Measurements from ENCODE around the gene PDE6A. TPM values are rescaled to one million over a fixed set of nuclear protein-coding genes. Genes with fewer than 3 reads are reported as not detected.

The PDE6A gene
- total RNA-seq, 1 experiment from 2014 or later: 0.50 TPM

DNA sequence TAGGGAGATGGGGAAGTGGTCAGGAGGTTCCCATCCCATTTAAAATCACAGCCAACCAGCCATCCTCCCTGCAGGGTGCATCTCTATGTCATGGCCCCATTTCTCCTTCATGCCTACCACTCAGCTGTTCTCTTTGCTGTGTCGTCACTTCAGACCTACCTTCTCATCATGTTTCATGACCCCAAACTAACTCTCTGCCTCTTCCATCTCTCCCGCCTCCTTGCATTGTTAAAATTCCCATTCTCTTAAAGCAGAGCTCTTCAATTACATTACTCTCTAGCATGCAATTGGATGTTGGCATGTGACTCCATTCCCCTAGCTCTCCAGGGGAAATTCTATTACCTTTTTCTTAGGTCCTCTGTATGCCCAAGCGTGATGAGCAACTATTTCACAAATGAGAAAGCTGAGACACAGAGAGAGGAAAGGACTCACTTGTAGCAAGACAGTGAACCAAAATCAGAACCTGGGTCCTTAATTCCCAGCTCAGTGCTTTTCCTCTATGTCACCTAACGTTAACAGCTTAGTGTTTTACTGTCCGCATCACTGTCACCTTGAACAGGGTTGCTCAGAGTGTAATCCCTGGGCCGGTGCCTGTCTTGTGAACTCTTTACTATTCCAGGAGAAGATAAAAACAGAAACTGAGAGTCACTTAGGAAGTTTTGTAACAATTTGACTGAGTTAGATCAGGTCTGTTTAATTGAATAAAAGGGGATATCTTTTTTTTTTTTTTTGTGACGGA, 28.1 kb downstream of the PDE6A start:
- peak overlapping the region; percentile 67 for H3K4me2 ChIP-seq
- CTCF ChIA-PET: no interaction called here
- intact Hi-C loops (cut with micrococcal nuclease; ENCODE audit: unreplicated experiment): loop anchor here (5.0 kb wide), 1 partner anchor 556 kb away; no protein-coding TSS in a partner anchor

DNA sequence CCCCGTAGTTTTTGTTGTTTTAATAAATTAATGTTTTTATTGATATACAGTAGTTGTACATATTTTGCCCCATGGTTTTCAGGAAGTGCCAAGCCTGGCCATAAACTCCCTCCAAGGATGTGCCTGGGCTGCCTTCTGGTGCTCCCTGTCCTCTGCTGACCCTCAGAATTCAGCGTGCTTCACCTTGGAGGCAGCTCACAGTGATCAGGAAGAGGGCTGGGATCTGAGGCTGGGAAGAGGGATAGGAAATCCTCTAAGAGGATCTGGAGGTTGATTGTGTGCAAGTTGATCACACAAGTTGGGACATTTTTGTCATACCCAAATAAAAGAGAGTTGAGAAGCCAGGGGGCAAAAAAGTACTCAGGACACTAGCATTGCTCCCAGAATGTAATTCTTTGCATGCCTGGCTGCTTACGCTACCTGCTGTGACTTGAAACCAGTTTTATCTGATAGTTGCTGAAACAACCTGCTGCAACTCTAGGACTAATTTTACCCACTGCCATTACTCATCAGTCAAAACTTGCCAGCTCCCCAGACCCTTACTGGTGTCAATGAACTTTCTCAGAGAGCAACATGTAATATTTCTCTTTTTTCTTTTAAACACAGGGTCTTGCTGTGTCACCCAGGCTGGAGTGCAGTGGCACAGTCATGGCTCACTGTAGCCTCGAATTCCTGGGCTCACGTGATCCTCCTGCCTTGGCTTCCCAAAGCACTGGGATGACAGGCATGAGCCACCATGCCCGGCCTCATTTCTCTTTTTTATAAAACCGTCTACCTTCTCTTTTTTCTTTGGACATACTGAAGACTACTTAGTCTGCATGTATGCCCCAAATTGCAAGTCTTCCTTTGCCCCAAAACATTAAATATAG, 29.0 kb downstream of the PDE6A start:
- intact Hi-C loops (cut with micrococcal nuclease; ENCODE audit: unreplicated experiment): loop anchor here (1.0 to 5.0 kb wide), 4 partner anchors 24 to 557 kb away; partner anchors contain the start of gene SLC26A2
- Histone ChIP-seq H3K27me3 (ENCODE audit: insufficient read depth, low read depth) (no peaks in the 10 kb centered on the region), H3K79me2 (ENCODE audit: low read depth) (no peaks in the 10 kb centered on the region), H3K4me3 (no peak overlapping the region), H2AFZ (no peak overlapping the region), H3K9me2 (ENCODE audit: insufficient read depth) (no peaks in the 10 kb centered on the region), H3K27ac (peak overlapping the region; percentile 91), H3K4me2 (peak overlapping the region; percentile 67), H3K9me3 (ENCODE audit: insufficient read depth, low read depth) (no peaks in the 10 kb centered on the region), H3K36me3 (ENCODE audit: low read depth) (no peaks in the 10 kb centered on the region), H3F3A (ENCODE audit: insufficient read depth, low read depth) (peaks cover 26% of the 10 kb centered on the region), H4K20me1 (ENCODE audit: insufficient read depth) (no peaks in the 10 kb centered on the region), H3K4me1 (replicated peaks; ENCODE audit: insufficient read depth) (peaks cover 52% of the 10 kb centered on the region)
- BruUV-seq (replicated peaks): no TSS peak
- no peak for TF ChIP-seq EZH2 (IDR thresholded peaks at IDR 0.05; ENCODE audit: low read depth)
- TF ChIP-seq, protein P1, sequence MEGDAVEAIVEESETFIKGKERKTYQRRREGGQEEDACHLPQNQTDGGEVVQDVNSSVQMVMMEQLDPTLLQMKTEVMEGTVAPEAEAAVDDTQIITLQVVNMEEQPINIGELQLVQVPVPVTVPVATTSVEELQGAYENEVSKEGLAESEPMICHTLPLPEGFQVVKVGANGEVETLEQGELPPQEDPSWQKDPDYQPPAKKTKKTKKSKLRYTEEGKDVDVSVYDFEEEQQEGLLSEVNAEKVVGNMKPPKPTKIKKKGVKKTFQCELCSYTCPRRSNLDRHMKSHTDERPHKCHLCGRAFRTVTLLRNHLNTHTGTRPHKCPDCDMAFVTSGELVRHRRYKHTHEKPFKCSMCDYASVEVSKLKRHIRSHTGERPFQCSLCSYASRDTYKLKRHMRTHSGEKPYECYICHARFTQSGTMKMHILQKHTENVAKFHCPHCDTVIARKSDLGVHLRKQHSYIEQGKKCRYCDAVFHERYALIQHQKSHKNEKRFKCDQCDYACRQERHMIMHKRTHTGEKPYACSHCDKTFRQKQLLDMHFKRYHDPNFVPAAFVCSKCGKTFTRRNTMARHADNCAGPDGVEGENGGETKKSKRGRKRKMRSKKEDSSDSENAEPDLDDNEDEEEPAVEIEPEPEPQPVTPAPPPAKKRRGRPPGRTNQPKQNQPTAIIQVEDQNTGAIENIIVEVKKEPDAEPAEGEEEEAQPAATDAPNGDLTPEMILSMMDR (conservative IDR thresholded peaks at IDR 0.05): no peak
- peak; percentile 73 to 94 for DNase-seq
- POLR2A ChIA-PET (ENCODE audit: unreplicated experiment): interaction anchor here (0.7 to 1.0 kb wide), 3 partner anchors 22 to 62 kb away, joined by 3 to 11 read pairs (median 4); no protein-coding TSS in a partner anchor
- CTCF ChIA-PET: no interaction called here

More for the DNA sequence above, 28.1 kb downstream of the PDE6A start:
- Histone ChIP-seq H3K4me1 (replicated peaks; ENCODE audit: insufficient read depth) (peaks cover 52% of the 10 kb centered on the region), H3F3A (ENCODE audit: insufficient read depth, low read depth) (peaks cover 26% of the 10 kb centered on the region), H3K9me2 (ENCODE audit: insufficient read depth) (no peaks in the 10 kb centered on the region), H4K20me1 (ENCODE audit: insufficient read depth) (no peaks in the 10 kb centered on the region), H3K4me3 (no peak overlapping the region), H2AFZ (no peak overlapping the region), H3K36me3 (ENCODE audit: low read depth) (no peaks in the 10 kb centered on the region), H3K79me2 (ENCODE audit: low read depth) (no peaks in the 10 kb centered on the region), H3K9me3 (ENCODE audit: insufficient read depth, low read depth) (no peaks in the 10 kb centered on the region), H3K27me3 (ENCODE audit: insufficient read depth, low read depth) (no peaks in the 10 kb centered on the region), H3K27ac (peak overlapping the region; percentile 91)
- no peak for DNase-seq
- POLR2A ChIA-PET (ENCODE audit: unreplicated experiment): interaction anchor here (0.7 to 1.0 kb wide), 3 partner anchors 29 to 63 kb away, joined by 3 to 4 read pairs (median 3); no protein-coding TSS in a partner anchor
- no TSS peak for BruUV-seq (replicated peaks)
- TF ChIP-seq EZH2 (IDR thresholded peaks at IDR 0.05; ENCODE audit: low read depth): no peak
- TF ChIP-seq, protein P1 (conservative IDR thresholded peaks at IDR 0.05): no peak
